NCI-H460 (cell line): ENCODE data around the gene SKP2. TPM values are rescaled to one million over a fixed set of nuclear protein-coding genes. Genes with fewer than 3 reads are reported as not detected.
"Not testable (repeated sequence)": the region's sequence is repeated elsewhere in the genome, so short reads cannot be mapped to it uniquely, and the experiment has no call there.

Experiments used
- DNase-seq: peaks from one replicate; pipeline ENCODE4 v3.0.0-alpha.2; 2016; ENCODE audit warnings: low read depth; ENCODE audit errors: extremely low read depth
- total RNA-seq: library from RNA; depleted of rRNA; stranded (reverse); fragments of >200 nt; shearing (Covaris generic); gene quantifications from 2 replicates; pipeline ENCODE4 v1.2.3, GENCODE V29; 2014

SKP2 gene
- total RNA-seq, 1 experiment from 2014 or later: 33.3 TPM

DNA sequence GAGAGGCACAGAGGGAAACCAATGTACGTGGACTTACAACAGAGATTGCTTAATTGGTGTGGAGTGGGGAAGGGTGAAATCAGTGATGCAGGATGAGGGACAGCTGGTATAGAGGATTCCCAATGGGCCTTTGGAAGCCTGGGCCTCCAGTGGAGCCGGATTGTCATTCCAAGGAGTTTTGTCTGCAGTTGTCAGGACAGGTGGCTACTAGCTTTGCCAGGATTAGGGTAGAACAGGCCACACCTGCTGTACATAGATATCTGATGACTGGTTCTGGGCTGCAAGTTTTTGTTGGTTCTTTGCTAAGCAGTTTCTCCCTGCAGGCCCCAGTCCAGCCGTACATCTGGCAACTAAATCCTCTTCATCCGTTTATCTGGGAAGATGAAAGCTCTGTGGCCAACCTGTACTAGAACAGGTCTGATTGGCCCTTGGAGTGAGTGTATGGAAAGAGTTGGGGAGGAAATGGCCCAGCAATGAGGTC lies 4.2 kb downstream of the SKP2 start:
- DNase-seq: no peak

DNA sequence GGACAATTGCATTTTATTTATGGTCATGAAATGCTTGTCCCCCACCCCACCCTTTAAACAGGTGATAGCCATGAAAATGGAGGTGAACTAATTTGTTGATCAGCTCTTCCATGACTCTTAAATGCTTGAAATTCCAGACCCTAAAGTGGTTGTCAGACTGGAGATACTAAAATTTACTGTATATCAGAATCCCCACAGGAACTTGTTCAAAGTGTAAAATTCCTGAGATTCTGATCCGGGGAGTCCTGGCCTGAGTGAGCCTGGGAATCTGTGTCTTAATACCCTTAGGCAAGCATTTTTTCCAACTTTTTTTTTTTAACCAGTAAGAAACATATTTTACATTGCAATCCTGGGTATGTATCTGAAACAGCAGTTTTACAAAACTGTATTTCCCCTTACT lies 4.7 kb downstream of the SKP2 start:
- DNase-seq: no peak

DNA sequence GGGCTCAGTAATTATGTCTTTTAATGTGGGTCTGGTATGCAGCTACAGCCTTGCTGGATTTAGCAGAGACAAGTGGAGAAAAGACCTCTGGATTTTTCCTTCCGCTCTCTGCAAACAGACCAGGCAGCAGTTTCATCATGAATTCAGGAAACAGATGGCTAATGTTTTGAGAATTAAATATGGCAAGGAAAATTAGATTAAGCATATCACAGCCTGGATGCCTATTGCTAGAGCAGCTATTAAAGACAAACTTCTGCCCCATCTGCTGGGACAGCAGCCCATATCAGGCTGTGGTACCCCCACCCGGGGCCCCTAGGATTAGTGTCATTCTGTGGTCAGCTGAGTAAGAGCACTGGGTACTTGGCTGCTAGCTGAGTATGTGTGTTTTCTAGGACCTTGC lies 6.2 kb downstream of the SKP2 start:
- no peak for DNase-seq

DNA sequence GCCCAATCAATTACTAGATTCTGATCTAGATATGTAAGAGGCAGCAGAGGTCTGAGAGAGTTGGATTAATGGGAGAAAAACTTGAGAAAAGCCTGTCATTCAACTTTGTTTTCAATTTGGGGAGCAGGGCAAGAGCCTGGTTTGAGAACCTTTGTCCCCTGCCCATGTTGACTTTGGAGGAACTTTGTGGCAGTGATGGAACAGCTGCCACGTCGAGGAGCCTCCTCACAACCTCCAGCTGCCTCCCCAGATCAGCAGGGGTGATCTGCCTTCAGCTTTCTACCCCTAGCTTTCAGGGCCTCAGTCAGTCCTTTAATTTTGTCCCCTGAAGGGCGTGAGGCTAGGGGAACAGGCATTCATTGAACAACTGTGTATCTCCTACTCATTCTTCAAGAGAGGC lies 8.7 kb downstream of the SKP2 start:
- DNase-seq: no peak

DNA sequence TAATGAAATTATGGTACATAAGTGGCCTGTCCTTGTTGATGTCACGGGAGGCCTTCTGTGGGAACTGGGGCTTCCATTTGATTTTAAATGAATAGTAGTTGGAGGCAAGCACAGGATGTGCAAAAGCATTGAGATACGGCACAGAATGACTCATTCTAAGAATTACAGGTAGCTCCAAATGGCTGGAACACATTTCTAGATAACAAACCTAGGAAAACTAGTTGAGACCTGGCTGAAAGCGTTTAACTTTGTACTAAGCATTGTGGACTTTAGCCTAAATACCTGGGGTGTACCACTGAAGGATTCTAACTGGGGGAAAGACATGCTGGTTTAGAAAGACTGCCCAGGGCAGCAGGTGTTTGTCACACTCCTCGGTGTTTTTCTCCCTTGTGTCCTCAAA lies 9.4 kb downstream of the SKP2 start:
- DNase-seq: no peak

DNA sequence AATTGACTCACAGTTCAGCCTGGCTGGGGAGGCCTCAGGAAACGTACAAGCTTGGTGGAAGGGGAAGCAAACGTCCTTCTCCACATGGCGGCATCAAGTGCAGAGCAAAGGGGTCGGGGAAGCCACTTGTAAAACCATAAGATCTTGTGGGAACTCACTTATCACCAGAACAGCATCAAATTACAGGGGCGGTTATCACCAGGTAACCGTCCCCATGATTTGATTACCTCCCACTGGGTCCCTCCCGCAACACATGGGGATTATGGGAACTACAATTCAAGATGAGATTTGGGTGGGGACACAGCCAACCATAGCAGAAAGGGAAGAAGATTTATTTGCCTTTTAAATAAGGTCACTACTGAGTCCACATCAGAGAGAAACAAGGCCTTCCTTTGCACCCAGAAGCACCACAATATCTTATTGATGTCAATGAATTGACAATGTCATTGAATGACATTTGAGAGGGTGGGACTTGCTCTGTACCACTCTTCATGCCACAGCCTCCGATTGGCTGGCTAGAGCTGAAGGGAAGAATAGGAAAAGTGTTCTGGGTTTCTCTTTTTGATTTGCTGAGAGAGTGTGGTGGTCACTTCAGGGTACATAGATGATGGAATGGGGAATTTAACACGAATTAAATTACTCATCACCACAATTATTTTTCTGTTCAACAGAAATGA lies 11.0 kb downstream of the SKP2 start:
- no peak for DNase-seq

DNA sequence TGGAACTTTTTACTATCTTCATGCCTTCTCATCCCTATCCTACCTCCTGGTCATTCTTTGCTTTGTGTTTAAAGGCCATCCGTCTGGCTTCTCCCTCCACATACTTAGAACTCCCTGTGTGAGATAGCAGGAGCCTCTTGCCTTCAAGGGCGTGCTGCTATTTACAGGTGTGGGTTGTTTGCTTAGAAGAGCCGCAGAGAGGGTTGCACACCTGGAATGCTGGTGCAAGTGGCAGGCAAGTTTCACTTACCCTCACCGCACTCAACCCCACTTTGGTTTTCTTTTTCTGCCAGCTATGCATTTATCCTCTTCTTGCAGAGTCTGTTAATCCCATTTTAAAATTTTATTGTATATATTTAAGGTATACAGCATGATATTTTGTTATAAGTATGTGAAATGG lies 12.6 kb downstream of the SKP2 start:
- no peak for DNase-seq

DNA sequence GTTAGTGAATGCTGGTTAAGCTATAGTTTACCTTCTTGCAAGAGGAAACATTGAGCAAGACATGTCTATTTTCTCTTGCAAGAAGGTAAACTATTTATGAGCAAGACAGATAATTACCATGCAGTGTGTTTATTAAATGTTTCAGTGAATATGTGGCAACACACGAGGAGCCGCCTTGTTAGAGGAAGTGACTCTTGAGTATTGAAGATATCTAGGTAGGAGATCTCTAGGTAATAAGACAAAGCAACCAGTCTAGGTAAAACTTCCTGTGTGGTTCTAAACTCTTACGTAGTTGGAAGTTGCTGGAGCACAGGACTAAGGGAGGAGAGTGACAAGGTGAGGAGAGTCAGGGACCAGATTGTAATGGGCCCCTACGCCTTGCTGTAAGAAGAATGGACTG lies 16.8 kb downstream of the SKP2 start:
- DNase-seq: no peak

DNA sequence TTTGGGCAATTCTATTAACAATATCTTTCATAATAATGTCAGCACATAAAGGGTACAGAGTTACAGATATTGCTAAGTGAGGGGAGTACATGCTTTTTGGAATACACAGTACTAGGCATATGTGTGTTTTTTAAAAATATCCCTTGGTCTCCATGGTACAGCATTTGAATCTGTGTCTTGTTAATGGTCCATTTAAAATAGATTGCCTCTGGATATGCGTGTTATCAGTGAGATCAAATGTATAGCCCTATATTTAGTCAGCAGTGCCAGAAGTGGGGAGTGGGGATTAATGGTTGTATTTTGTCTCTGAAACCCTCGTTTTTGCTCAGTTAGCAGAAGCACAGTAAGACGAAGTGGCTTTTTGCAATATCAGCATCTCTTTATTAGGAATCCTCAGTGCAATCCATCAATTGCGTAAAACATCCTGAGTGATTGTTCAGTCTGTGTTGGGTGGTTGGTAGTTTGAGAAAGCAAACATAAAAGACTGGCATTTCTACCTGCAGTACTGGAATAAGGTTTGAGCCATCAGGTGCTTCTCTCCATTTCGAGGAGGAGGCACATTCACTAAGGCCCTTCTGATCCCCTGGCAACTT lies 19.0 kb downstream of the SKP2 start:
- DNase-seq: no peak

DNA sequence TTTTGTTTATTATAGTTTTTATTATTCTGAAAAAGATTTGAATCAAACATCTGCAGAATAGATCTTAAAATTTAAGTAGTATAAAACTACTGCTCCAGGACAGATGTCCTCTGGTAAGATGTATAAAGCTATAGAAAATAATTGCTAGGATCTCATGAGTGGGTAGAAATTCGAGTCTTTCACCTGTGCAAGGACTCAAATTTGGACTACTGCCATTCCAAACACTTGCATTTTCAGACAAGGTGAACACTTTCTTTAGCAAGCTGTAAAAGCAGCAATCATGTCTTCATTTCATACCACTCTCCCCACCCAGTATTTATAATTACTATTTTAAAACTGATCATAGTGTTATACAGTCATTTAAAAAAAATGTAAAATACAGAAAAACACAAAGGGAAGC lies 20.7 kb downstream of the SKP2 start:
- DNase-seq: no peak

DNA sequence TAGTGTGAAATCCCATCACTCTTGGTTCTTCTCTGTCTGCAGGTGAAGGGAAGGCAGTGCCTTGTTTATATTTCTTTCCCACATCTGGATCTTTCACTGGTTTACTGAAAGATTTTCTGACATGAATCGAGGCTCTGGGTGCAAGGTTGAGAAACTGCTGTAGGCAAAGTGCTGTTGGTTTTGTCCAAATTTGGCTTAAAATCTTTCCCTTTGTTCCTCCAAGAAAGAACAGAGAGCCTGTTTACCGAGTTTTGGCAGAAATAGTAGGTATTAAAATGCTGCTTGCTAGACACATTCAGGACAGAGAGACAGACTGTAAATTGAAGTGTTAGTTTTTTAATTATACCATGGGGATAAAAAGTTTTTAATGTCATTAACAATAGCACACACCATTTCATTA lies 21.5 kb downstream of the SKP2 start:
- no peak for DNase-seq

DNA sequence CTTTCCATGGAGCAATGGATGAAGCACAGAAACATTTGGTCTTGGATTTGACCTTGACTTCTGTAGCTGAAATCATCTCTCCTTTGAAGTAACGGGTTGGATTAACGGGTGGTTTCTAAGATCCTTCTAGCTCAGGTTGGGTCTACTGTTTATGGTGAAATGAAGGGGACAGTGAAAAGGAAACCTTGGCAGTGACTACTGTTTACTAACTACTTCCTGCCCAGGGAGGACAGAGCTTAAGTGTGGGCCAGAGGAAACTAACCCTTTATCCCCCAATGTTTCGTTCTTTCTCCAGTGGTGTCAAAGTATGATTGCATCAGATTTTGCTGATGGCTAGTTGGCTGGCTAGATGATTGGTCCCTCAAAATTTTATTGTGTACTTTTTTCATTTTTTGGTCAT lies 22.2 kb downstream of the SKP2 start:
- no peak for DNase-seq

DNA sequence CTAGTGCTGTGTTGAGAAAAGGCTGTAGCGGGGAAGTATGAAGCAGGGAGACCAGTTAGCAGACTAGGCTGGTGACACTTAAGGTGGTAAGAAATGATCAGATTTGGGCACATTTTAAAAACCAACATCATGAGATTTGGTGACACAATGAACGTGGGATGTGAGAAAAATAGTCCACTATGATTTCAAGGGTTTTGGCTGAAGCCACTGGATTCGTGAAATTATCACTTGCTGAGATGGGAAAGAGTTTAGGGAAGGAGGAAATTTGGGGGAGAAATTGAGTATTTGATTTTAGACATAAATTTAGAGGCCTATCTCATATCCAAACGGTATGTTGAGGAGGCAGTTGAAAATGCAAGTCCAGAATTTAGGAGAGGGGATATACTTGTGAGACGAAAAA lies 23.1 kb downstream of the SKP2 start:
- no peak for DNase-seq

DNA sequence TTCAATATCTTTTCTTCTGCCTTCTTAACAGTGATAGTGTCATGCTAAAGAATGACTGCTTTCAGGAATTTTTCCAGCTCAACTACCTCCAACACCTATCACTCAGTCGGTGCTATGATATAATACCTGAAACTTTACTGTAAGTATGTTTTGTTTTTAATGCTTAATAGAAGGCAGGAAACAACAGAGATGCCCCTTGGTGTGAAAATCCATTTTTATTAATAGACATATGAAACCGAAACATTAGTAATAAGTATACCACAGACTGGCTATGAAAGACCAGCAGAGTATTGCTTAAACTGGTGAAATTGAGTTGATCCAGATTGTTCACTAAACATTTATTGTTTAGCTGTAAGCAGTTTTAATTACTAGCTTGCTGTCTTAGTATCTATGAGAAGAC lies 25.2 kb downstream of the SKP2 start:
- no peak for DNase-seq

DNA sequence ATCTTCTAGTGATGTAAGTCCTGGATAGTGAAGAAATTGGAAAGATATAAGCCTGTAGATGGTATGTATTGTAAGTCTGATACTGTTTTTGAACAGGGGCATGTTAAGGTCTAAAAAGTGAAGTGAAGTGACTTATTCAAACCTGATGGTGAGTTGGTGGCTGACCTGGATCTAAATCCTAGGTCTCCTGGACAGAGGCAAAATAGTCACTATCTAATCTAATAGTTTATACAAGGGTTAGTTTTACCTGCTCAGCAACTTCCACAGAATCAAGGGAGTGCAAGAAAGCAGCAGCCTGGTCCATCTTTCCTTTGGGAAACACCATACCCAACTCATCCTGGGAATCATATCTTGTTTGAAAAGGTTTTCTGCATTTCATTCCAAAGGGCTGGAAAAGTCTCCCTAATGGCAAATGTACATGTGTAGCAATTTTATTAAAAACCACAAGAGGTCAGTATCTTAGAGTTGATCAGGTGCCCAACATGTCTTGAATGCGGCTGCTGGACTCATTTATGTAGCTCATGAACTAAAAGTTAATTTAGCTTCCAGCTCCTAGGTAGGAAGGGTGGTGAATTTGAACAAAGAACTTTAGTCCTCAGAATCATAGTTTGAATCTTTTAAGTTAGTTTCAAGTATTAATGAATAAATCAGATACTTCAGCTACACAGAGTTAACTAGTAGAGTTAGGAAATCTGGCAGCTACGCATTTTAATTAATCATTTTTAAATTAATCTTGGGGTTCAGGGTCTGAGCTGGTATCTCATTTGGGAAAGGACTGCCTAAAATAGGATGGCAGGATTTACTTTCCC lies 26.0 kb downstream of the SKP2 start:
- peak; percentile 46 for DNase-seq

DNA sequence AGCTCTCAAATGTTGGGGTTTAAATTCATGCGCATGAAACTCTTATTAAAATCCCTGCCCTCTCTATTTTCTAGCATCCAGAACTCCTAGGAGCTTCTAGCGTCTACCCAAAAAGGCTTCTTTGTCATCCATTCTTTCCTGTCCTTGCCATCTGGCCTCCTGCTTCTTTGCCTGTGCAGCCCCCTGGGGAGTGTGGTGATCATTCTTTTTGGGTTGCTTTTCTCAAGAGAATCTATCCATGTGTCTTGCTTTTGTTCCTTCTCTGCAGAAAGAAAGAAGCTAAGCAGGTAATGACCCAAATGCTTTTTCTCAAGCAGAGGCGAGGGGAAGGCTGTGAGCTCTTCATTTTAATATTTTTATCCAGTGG lies 26.6 kb downstream of the SKP2 start:
- no peak for DNase-seq

DNA sequence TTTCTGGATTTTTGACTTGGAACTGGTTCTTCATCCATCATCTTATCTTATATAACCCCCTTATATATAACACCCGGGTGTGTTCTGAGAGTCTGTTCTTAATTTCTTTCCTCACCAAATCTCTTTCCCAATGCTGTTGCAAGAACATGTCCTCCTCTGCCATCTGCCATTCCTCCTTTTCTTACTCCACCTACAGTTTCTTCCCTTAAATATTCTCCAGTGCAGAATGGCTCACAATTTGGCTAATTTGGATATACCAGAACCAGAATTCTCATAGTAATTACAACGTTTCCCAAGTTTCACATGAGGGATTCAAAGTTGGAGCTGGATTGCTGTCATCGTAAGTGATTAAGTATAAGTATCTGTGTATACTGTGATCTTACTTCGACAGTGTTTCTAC lies 28.0 kb downstream of the SKP2 start:
- no peak for DNase-seq

DNA sequence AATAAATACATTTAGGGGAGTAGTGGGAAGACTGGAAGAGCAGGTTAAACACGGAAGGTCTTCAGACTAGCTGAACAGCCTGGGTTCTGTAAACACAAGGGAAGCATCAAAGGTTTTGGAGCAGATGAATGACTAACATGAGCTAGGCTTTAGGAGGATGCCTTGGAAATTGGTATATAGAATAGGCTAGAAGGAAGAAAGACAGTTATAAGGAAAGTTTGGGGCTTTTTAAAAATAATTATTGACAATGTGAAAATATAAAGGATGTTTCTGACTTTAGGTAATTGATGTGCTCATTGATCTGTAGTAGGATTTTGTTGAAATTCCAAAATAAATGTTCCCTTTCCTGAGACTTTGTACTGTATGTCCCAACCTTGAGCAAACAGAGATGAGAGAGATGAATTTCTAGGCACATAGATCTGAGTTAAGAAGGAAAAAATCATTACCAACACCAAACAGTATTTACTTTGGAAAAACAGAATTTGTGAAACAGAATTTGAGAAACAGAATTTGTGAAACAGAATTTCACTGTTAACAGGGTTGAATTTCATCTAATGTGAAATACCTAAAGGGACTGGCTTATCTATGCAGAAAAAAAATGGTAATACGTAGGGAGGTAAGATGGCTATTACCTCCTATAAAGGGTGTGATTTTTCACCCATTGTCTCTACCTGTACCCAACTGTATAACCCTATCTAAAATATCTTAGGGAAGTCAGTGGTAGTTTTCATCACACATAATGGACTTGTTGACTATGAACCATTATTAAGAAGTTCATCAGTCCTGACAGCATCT lies 28.8 kb downstream of the SKP2 start:
- no peak for DNase-seq

DNA sequence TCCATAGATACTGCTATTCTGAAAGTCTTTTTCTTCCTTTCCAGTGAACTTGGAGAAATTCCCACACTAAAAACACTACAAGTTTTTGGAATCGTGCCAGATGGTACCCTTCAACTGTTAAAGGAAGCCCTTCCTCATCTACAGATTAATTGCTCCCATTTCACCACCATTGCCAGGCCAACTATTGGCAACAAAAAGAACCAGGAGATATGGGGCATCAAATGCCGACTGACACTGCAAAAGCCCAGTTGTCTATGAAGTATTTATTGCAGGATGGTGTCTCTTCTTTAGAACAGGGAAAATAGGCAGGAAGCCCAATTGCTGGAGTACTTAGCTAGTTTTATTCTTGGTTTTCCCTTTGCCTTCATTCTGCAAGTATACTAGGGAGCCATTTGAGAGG lies 29.9 kb downstream of the SKP2 start:
- DNase-seq: no peak

DNA sequence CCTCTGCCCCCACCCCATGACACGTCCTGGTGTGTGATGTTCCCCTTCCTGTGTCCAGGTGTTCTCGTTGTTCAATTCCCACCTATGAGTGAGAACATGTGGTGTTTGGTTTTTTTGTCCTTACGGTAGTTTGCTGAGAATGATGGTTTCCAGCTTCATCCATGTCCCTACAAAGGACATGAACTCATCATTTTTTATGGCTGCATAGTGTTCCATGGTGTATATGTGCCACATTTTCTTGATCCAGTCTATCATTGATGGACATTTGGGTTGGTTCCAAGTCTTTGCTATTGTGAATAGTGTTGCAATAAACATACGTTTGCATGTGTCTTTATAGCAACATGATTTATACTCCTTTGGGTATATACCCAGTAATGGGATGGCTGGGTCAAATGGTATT lies 32.5 kb downstream of the SKP2 start:
- DNase-seq: not testable (repeated sequence)

DNA sequence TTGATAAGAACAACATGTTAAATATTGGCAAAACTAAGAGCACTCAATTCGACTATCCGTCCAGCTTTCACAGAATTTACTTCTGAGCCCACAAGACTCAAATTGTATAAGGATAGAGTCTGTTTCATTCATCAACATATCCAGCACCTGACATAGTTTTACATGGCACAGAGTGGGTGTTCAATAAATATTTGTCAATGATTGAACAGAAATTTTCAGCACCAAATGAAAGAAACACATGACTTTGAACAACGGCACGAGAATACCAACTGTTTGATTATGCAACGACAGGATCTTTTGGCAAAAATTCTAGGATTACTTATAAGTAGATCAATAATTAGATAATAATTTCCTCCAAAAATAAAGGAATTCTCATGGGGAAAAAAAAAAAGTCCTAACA lies 41.8 kb downstream of the SKP2 start:
- DNase-seq: no peak
